Gastroesophageal sphincter (tissue), 3 donors: ENCODE measurements around the gene TMC1.

ENCODE experiments used
- POLR2A ChIP-seq, 2 donors: fragments of 450-650 bp; IDR thresholded peaks; one replicate each; pipeline ENCODE4 v1.6.1; 2017; ENCODE audit warnings: antibody characterized with exemption in 2 of 2, mild to moderate bottlenecking in 2 of 2, moderate library complexity in 1 of 2
- TF ChIP-seq, protein P1 (sequence below), 4 experiments: fragments of 200-600 bp in 2 of 4; fragments of 450-650 bp in 2 of 4; sonication (generic) in 1 of 4; IDR thresholded peaks; one replicate each; pipeline ENCODE4 v1.5.1; 2017 to 2019; ENCODE audit warnings: antibody characterized with exemption in 4 of 4, mild to moderate bottlenecking in 2 of 4, moderate library complexity in 2 of 4

DNA sequence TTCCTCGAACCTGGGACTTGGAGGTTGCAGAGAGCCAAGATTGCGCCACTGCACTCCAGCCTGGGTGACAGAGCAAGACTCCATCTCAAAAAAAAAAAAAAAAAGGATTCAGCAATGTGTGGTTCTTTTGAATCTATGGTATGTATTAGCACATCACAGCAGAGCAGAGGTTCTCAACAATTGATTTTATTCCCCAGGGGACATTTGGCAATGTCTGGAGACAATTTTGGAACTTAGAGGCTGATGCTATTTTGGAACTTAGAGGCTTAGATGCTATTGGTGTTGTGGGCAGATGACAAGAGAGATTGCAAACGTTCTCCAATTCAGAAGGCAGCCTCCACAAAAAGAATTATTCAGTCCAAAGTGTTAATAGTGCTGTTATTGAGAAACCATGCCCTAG is 115.2 kb downstream of the TMC1 start:
- no peak for TF ChIP-seq POLR2A (IDR thresholded peaks at IDR 0.05)
- TF ChIP-seq, protein P1, sequence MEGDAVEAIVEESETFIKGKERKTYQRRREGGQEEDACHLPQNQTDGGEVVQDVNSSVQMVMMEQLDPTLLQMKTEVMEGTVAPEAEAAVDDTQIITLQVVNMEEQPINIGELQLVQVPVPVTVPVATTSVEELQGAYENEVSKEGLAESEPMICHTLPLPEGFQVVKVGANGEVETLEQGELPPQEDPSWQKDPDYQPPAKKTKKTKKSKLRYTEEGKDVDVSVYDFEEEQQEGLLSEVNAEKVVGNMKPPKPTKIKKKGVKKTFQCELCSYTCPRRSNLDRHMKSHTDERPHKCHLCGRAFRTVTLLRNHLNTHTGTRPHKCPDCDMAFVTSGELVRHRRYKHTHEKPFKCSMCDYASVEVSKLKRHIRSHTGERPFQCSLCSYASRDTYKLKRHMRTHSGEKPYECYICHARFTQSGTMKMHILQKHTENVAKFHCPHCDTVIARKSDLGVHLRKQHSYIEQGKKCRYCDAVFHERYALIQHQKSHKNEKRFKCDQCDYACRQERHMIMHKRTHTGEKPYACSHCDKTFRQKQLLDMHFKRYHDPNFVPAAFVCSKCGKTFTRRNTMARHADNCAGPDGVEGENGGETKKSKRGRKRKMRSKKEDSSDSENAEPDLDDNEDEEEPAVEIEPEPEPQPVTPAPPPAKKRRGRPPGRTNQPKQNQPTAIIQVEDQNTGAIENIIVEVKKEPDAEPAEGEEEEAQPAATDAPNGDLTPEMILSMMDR (IDR thresholded peaks at IDR 0.05): no peak
